Stimulated activated CD4-positive, alpha-beta T cell treated with anti-CD3 and anti-CD28 coated beads, Interleukin-2, amount 100 ng/mL, for 4 hours (primary cell): ENCODE measurements around the gene PSEN2.

Experiments
- DNase-seq: peaks from one replicate; pipeline ENCODE4 v3.0.0-alpha.2; 2020; ENCODE audit warnings: low read depth

The PSEN2 gene

GRCh38 chr1:226886122-226886901, 15.9 kb downstream of the PSEN2 start:
- DNase-seq: no peak

- no peak for DNase-seq
Observed at GRCh38 chr1:226887006-226887405, 16.6 kb downstream of the PSEN2 start.

GRCh38 chr1:226888021-226888420, 17.6 kb downstream of the PSEN2 start:
- DNase-seq: no peak

GRCh38 chr1:226888816-226889215, 18.4 kb downstream of the PSEN2 start:
- DNase-seq: no peak

GRCh38 chr1:226889616-226890330, 19.4 kb downstream of the PSEN2 start:
- no peak for DNase-seq

- no peak for DNase-seq
Observed at GRCh38 chr1:226890331-226891108, 20.1 kb downstream of the PSEN2 start.

GRCh38 chr1:226891346-226891745, 20.9 kb downstream of the PSEN2 start:
- DNase-seq: no peak

- DNase-seq: no peak
Observed at GRCh38 chr1:226891846-226892523, 21.6 kb downstream of the PSEN2 start.

- no peak for DNase-seq
Observed at GRCh38 chr1:226892524-226892875, 22.1 kb downstream of the PSEN2 start.

- no peak for DNase-seq
Observed at GRCh38 chr1:226893936-226894335, 23.5 kb downstream of the PSEN2 start.

GRCh38 chr1:226894826-226895225, 24.4 kb downstream of the PSEN2 start:
- DNase-seq: no peak

- no peak for DNase-seq
Observed at GRCh38 chr1:226895644-226896043, 25.2 kb downstream of the PSEN2 start.

- no peak for DNase-seq
Observed at GRCh38 chr1:226898246-226898645, 27.8 kb downstream of the PSEN2 start.

- no peak for DNase-seq
Observed at GRCh38 chr1:226901421-226901820, 31.0 kb downstream of the PSEN2 start.

GRCh38 chr1:226902601-226903000, 32.2 kb downstream of the PSEN2 start:
- no peak for DNase-seq

GRCh38 chr1:226903819-226904716, 33.7 kb downstream of the PSEN2 start:
- DNase-seq: no peak

GRCh38 chr1:226904772-226905171, 34.4 kb downstream of the PSEN2 start:
- no peak for DNase-seq

GRCh38 chr1:226908419-226908818, 38.0 kb downstream of the PSEN2 start:
- no peak for DNase-seq

GRCh38 chr1:226908913-226909312, 38.5 kb downstream of the PSEN2 start:
- DNase-seq: no peak

GRCh38 chr1:226912587-226913176, 42.3 kb downstream of the PSEN2 start:
- DNase-seq: peak; percentile 49

- no peak for DNase-seq
Observed at GRCh38 chr1:226915672-226915995, 45.2 kb downstream of the PSEN2 start.
